ENCODE data around the gene HOXC12.

The HOXC12 gene

DNA sequence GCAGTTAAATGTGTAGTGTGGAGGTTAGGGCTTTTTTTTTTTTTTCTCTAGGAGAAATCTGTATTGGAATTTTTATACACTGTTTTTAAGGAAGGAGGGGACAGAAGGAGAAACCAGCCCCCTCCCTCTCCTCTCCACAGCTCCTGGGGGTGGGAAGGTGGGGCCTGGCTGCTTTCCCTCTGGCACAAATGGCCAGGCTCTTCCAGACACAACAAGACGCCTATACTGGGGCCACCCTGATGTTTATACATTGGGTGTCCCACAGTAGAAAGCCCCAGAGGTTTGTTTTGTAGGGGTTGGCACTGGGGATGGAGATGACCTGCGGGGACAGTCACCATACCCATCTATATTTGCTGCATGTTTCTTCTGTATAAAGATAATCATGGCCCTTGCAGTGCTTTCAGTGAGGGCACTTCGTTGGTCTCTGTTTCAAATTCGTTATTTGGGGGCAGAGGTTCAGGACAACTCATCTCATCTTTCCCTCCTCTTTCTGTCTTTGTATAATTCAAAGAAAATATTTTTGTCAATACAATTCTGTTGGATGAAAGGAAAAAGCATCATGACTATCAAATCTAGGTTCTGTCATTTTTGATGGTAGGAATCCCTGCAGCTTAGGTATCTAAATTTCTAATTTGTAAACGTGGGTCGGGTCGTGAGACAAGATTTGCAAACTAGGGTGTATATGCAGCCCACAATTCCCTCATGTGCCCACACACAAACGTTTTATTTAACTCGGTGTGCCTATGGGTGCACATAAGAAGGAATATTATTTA lies 22.3 kb downstream of the HOXC12 start:
- no peak overlapping the region for H3K4me3 ChIP-seq (ENCODE audit: low read depth, low read length)
- H3K4me1 ChIP-seq (ENCODE audit: control insufficient read depth, insufficient read depth, low read length), result peaks cover 49% of the 10 kb centered on the region
- no peaks in the 10 kb centered on the region for H3K36me3 ChIP-seq (ENCODE audit: control insufficient read depth in 2 of 2, insufficient read depth in 1 of 2, low read length in 2 of 2)
- ChIA-PET CTCF (interaction anchor here (0.5 to 0.7 kb wide), 3 partner anchors 12 to 643 kb away, joined by 3 read pairs; no protein-coding TSS in a partner anchor), POLR2A (interaction anchor here (0.6 to 0.9 kb wide), 2 partner anchors 10 to 18 kb away, joined by 3 to 4 read pairs; no protein-coding TSS in a partner anchor)
- no peaks in the 10 kb centered on the region for H3K9me3 ChIP-seq (ENCODE audit: control insufficient read depth, insufficient read depth, low read depth, low read length)
- peak overlapping the region; percentile 91; the same call in 1 of the 2 replicates for H3K27ac ChIP-seq (ENCODE audit: extremely low read depth, low read depth, low read length)
- TF ChIP-seq ZNF138 (tag by site-specific recombination; IDR thresholded peaks at IDR 0.05; ENCODE audit: borderline replicate concordance), result no peak
- TF ChIP-seq SCRT1 (tag by site-specific recombination; IDR thresholded peaks at IDR 0.05; ENCODE audit: borderline replicate concordance), result no peak
- no peak for TF ChIP-seq ZBTB17 (tag by site-specific recombination; IDR thresholded peaks at IDR 0.05)
- TF ChIP-seq ZNF48 (tag by site-specific recombination; IDR thresholded peaks at IDR 0.05), result no peak
- no peak; the same call in 1 of the 2 replicates for TF ChIP-seq ZNF600 (tag by site-specific recombination; IDR thresholded peaks at IDR 0.05)
- no peak for TF ChIP-seq ZNF473 (tag by site-specific recombination; IDR thresholded peaks at IDR 0.05)
- TF ChIP-seq ZNF121 (tag by site-specific recombination; IDR thresholded peaks at IDR 0.05), result no peak
- TF ChIP-seq ZNF785 (tag by site-specific recombination; IDR thresholded peaks at IDR 0.05), result no peak
- no peak for TF ChIP-seq ZSCAN23 (tag by site-specific recombination; IDR thresholded peaks at IDR 0.05)
- TF ChIP-seq ZNF837 (tag by site-specific recombination; IDR thresholded peaks at IDR 0.05), result no peak
- 0 out of 2 replicates have a peak, but pooled peaks have one; percentile 1 for TF ChIP-seq ZEB2 (tag by site-specific recombination; IDR thresholded peaks at IDR 0.05)
- no peak for TF ChIP-seq ZNF404 (tag by site-specific recombination; IDR thresholded peaks at IDR 0.05)
- TF ChIP-seq SP3 (tag by site-specific recombination; IDR thresholded peaks at IDR 0.05), result 0 out of 2 replicates have a peak, but pooled peaks have one; percentile 37
- TF ChIP-seq ZNF544 (tag by site-specific recombination; IDR thresholded peaks at IDR 0.05), result no peak
- no peak for TF ChIP-seq GFI1B (tag by site-specific recombination; IDR thresholded peaks at IDR 0.05)
- TF ChIP-seq ZNF132 (tag by site-specific recombination; IDR thresholded peaks at IDR 0.05; ENCODE audit: borderline replicate concordance), result no peak
- 0 out of 2 replicates have a peak, but pooled peaks have one; percentile 23 for TF ChIP-seq GLIS2 (tag by site-specific recombination; IDR thresholded peaks at IDR 0.05)
- TF ChIP-seq, protein P1, sequence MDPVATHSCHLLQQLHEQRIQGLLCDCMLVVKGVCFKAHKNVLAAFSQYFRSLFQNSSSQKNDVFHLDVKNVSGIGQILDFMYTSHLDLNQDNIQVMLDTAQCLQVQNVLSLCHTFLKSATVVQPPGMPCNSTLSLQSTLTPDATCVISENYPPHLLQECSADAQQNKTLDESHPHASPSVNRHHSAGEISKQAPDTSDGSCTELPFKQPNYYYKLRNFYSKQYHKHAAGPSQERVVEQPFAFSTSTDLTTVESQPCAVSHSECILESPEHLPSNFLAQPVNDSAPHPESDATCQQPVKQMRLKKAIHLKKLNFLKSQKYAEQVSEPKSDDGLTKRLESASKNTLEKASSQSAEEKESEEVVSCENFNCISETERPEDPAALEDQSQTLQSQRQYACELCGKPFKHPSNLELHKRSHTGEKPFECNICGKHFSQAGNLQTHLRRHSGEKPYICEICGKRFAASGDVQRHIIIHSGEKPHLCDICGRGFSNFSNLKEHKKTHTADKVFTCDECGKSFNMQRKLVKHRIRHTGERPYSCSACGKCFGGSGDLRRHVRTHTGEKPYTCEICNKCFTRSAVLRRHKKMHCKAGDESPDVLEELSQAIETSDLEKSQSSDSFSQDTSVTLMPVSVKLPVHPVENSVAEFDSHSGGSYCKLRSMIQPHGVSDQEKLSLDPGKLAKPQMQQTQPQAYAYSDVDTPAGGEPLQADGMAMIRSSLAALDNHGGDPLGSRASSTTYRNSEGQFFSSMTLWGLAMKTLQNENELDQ (tag by site-specific recombination; IDR thresholded peaks at IDR 0.05; ENCODE audit: low read depth), result no peak
- TF ChIP-seq, protein P2, sequence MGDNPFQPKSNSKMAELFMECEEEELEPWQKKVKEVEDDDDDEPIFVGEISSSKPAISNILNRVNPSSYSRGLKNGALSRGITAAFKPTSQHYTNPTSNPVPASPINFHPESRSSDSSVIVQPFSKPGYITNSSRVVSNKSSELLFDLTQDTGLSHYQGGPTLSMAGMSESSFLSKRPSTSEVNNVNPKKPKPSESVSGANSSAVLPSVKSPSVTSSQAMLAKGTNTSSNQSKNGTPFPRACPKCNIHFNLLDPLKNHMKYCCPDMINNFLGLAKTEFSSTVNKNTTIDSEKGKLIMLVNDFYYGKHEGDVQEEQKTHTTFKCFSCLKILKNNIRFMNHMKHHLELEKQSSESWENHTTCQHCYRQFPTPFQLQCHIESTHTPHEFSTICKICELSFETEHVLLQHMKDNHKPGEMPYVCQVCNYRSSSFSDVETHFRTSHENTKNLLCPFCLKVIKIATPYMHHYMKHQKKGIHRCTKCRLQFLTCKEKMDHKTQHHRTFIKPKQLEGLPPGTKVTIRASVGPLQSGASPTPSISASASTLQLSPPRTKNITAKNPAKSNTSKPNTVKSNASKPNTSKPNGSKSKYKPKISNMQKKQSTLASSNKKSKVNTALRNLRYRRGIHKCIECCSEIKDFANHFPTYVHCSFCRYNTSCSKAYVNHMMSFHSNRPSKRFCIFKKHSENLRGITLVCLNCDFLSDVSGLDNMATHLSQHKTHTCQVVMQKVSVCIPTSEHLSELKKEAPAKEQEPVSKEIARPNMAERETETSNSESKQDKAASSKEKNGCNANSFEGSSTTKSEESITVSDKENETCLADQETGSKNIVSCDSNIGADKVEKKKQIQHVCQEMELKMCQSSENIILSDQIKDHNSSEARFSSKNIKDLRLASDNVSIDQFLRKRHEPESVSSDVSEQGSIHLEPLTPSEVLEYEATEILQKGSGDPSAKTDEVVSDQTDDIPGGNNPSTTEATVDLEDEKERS (tag by site-specific recombination; IDR thresholded peaks at IDR 0.05), result no peak
- TF ChIP-seq, protein P3, sequence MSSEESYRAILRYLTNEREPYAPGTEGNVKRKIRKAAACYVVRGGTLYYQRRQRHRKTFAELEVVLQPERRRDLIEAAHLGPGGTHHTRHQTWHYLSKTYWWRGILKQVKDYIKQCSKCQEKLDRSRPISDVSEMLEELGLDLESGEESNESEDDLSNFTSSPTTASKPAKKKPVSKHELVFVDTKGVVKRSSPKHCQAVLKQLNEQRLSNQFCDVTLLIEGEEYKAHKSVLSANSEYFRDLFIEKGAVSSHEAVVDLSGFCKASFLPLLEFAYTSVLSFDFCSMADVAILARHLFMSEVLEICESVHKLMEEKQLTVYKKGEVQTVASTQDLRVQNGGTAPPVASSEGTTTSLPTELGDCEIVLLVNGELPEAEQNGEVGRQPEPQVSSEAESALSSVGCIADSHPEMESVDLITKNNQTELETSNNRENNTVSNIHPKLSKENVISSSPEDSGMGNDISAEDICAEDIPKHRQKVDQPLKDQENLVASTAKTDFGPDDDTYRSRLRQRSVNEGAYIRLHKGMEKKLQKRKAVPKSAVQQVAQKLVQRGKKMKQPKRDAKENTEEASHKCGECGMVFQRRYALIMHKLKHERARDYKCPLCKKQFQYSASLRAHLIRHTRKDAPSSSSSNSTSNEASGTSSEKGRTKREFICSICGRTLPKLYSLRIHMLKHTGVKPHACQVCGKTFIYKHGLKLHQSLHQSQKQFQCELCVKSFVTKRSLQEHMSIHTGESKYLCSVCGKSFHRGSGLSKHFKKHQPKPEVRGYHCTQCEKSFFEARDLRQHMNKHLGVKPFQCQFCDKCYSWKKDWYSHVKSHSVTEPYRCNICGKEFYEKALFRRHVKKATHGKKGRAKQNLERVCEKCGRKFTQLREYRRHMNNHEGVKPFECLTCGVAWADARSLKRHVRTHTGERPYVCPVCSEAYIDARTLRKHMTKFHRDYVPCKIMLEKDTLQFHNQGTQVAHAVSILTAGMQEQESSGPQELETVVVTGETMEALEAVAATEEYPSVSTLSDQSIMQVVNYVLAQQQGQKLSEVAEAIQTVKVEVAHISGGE (tag by site-specific recombination; conservative IDR thresholded peaks at IDR 0.05; ENCODE audit: low read depth), result no peak
- TF ChIP-seq ZNF341 (tag by site-specific recombination; IDR thresholded peaks at IDR 0.05; ENCODE audit: low read depth), result peak; percentile 65
- TF ChIP-seq KLF8 (tag by site-specific recombination; IDR thresholded peaks at IDR 0.05), result no peak
- TF ChIP-seq YY1 (tag by site-specific recombination; IDR thresholded peaks at IDR 0.05), result no peak
- TF ChIP-seq HOXD13 (CRISPR knock-in tag; IDR thresholded peaks at IDR 0.05; ENCODE audit: borderline replicate concordance), result no peak
- TF ChIP-seq, protein P4, sequence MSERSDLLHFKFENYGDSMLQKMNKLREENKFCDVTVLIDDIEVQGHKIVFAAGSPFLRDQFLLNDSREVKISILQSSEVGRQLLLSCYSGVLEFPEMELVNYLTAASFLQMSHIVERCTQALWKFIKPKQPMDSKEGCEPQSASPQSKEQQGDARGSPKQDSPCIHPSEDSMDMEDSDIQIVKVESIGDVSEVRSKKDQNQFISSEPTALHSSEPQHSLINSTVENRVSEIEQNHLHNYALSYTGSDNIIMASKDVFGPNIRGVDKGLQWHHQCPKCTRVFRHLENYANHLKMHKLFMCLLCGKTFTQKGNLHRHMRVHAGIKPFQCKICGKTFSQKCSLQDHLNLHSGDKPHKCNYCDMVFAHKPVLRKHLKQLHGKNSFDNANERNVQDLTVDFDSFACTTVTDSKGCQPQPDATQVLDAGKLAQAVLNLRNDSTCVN (tag by site-specific recombination; optimal IDR thresholded peaks at IDR 0.05), result no peak
- no peak for TF ChIP-seq ZNF626 (tag by site-specific recombination; IDR thresholded peaks at IDR 0.05)
- TF ChIP-seq ZNF140 (tag by site-specific recombination; IDR thresholded peaks at IDR 0.05), result no peak
- TF ChIP-seq ZFHX2 (tag by site-specific recombination; conservative IDR thresholded peaks at IDR 0.05), result no peak; the same call in 1 of the 2 replicates
- TF ChIP-seq ZNF510 (tag by site-specific recombination; IDR thresholded peaks at IDR 0.05; ENCODE audit: insufficient replicate concordance), result no peak

All from HEK293 (cell line).